LNCaP clone FGC (cell line): Measurements from ENCODE around the gene BRINP2.

Source experiments
- DNase-seq: peaks from one replicate; pipeline ENCODE4 v3.0.0-alpha.2; 2011; ENCODE audit warnings: low read depth
- H3K4me3 ChIP-seq: 2 replicates; pipeline ENCODE4 v1.5.1; 2011; ENCODE audit warnings: mild to moderate bottlenecking, low read depth, low read length, control low read depth
- CTCF ChIP-seq: IDR thresholded peaks from 2 replicates; pipeline ENCODE4 v1.5.1; 2012; ENCODE audit warnings: mild to moderate bottlenecking; ENCODE audit not compliant: control insufficient read depth, insufficient read depth; ENCODE audit errors: extremely low read depth

Gene BRINP2

GRCh38 chr1:177164380-177165068, 6.2 kb upstream of the BRINP2 start, which contains the start of gene ASTN1:
TSS of gene ASTN1 (minus strand) at chr1:177164712. CDS start at chr1:177164676, 36 bp downstream.
- no peak for DNase-seq
- TF ChIP-seq CTCF, result no peak
- H3K4me3 ChIP-seq, result no peak within 1 kb of the TSS

- no peak overlapping the region for H3K4me3 ChIP-seq
- DNase-seq, result no peak
- TF ChIP-seq CTCF, result no peak
Measured at GRCh38 chr1:177165069-177165439, 5.7 kb upstream of the BRINP2 start.

GRCh38 chr1:177171536-177172123, 872 bp downstream of the BRINP2 start:
- H3K4me3 ChIP-seq, result no peak overlapping the region
- DNase-seq, result no peak

GRCh38 chr1:177172272-177172671, 1.5 kb downstream of the BRINP2 start:
- TF ChIP-seq CTCF, result no peak
- H3K4me3 ChIP-seq, result no peak overlapping the region
- no peak for DNase-seq

More at GRCh38 chr1:177171536-177172123, 872 bp downstream of the BRINP2 start:
- TF ChIP-seq CTCF, result no peak

GRCh38 chr1:177172866-177173265, 2.1 kb downstream of the BRINP2 start:
- DNase-seq, result no peak
- no peak overlapping the region for H3K4me3 ChIP-seq
- no peak for TF ChIP-seq CTCF

GRCh38 chr1:177173976-177174375, 3.2 kb downstream of the BRINP2 start:
- H3K4me3 ChIP-seq, result no peak overlapping the region
- no peak for TF ChIP-seq CTCF
- DNase-seq, result no peak
